SIG-M5 treated with dmso at 0.1 percent for 504 hours (cell line): ENCODE measurements around the gene MRPL50.

Source experiments
- DNase-seq: peaks from one replicate; lab custom pipeline; 2025; ENCODE audit not compliant: unreplicated experiment; lab: John Stamatoyannopoulos, UW

MRPL50 gene

GRCh38 chr9:101398068-101398929 lies at the start of gene MRPL50, which contains the start of gene ZNF189:
Gene MRPL50 (minus strand): TSS chr9:101398618. CDS start chr9:101398592, 26 bp downstream.
Gene ZNF189 (plus strand): TSS chr9:101398851. CDS start chr9:101399157, 306 bp downstream.
- peak; percentile 98 for DNase-seq

GRCh38 chr9:101446732-101447131 lies 48.3 kb upstream of the MRPL50 start:
- no peak for DNase-seq

GRCh38 chr9:101445353-101446029 lies 47.1 kb upstream of the MRPL50 start:
- peak; percentile 44 for DNase-seq

- DNase-seq, result no peak
These were observed 45.0 kb upstream of the MRPL50 start for GRCh38 chr9:101443364-101443771.

- no peak for DNase-seq
These were observed 44.3 kb upstream of the MRPL50 start for GRCh38 chr9:101442736-101443135.

- no peak for DNase-seq
These were observed 43.9 kb upstream of the MRPL50 start for GRCh38 chr9:101442318-101442717.

GRCh38 chr9:101440714-101441230 lies 42.4 kb upstream of the MRPL50 start:
- DNase-seq, result no peak

- DNase-seq, result no peak
These were observed 40.1 kb upstream of the MRPL50 start for GRCh38 chr9:101438523-101438922.

- DNase-seq, result no peak
These were observed 39.4 kb upstream of the MRPL50 start for GRCh38 chr9:101437806-101438232.

- no peak for DNase-seq
These were observed 37.2 kb upstream of the MRPL50 start, which contains the start of gene ALDOB for GRCh38 chr9:101435601-101436079. Gene ALDOB (minus strand): TSS chr9:101435774. CDS start chr9:101430887, 4,887 bp downstream.

- DNase-seq, result no peak
These were observed 36.6 kb upstream of the MRPL50 start for GRCh38 chr9:101434998-101435397.

GRCh38 chr9:101433229-101433628 lies 34.8 kb upstream of the MRPL50 start:
- DNase-seq, result no peak

- no peak for DNase-seq
These were observed 34.3 kb upstream of the MRPL50 start for GRCh38 chr9:101432740-101433139.

GRCh38 chr9:101432171-101432570 lies 33.8 kb upstream of the MRPL50 start:
- DNase-seq, result no peak

- no peak for DNase-seq
These were observed 31.3 kb upstream of the MRPL50 start for GRCh38 chr9:101429736-101430135.

- DNase-seq, result no peak
These were observed 30.5 kb upstream of the MRPL50 start for GRCh38 chr9:101428909-101429308.

GRCh38 chr9:101427957-101428655 lies 29.7 kb upstream of the MRPL50 start:
- no peak for DNase-seq

- DNase-seq, result no peak
These were observed 28.9 kb upstream of the MRPL50 start for GRCh38 chr9:101427358-101427757.

- no peak for DNase-seq
These were observed 23.2 kb upstream of the MRPL50 start for GRCh38 chr9:101421653-101422065.

- DNase-seq, result no peak
These were observed 21.4 kb upstream of the MRPL50 start for GRCh38 chr9:101419863-101420262.
